Measurements from ENCODE around the gene ASTN2.

The ASTN2 gene

GRCh38 chr9:116688806-116689485 is 725.9 kb downstream of the ASTN2 start:
- no peak for DNase-seq (ENCODE audit: low read depth in 3 of 3, low spot score in 1 of 3)

DNA sequence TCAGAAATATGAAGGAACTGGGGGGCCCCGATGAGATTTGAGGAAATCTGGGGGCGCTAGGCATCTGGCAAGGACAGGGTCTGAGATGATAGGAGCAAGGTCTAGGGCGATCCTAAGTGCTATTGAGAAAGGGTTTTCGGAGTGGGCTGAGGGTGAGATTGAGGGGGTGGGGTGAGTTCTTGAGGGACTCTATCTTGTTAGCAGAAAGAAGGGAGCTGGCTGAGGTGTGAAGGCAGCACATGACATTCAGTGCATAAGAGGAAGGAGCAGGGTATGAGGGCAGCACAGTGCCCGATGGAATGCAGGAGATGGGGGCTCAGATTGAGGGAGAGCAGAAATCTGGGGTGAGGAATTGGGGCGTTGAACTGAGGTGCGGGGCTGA is 727.1 kb downstream of the ASTN2 start:
- no peak for DNase-seq (ENCODE audit: low read depth in 3 of 3, low spot score in 1 of 3)

GRCh38 chr9:116687074-116687753 is 727.6 kb downstream of the ASTN2 start, which contains the start of gene TRIM32:
Gene TRIM32, plus strand, starts transcription at chr9:116687305. Its CDS starts 10,438 bp downstream, at chr9:116697743.
- peak; percentile 79 to 98 (median 86) for DNase-seq (ENCODE audit: low read depth in 3 of 3, low spot score in 1 of 3)

DNA sequence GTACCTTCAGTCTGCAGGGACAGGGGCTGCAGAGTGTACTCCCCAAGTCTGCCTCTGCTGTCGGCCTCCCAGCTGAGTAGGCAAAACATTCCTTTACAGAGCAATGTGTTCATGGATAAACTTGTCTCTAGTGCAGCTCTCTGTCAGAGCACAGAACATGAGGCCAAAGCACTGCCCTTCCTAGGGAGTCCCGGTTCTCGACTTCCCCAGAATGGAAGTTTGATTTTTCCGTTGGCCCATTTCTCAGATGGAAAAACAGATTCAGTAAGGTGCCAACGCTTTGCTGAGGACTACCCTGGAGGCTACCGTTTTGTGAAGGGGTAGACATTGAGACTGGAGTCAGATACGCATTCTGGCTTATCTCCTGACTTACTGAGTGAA is 728.2 kb downstream of the ASTN2 start:
- DNase-seq (ENCODE audit: low read depth in 3 of 3, low spot score in 1 of 3) = no peak

DNA sequence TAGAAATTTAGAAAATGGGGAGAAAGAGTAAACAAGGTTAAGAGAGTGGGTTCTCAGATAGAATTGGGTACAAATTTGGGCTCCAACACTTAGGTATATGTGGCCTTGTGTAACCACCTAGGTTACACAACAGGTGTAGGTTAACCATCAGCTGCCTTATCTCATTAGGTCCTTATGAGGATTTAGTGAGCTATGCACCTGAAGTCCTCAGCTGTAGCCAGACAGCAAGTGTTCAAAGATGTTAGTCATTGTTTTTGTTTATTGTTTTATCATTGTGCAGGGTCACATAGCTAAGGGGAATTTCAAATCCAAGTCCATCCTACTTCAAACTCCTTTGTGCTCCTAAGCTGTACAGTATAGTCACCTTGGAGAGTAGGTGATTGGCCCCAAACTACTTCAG is 728.7 kb downstream of the ASTN2 start:
- no peak for DNase-seq (ENCODE audit: low read depth in 3 of 3, low spot score in 1 of 3)

- no peak for DNase-seq (ENCODE audit: low read depth in 3 of 3, low spot score in 1 of 3)
Observed at GRCh38 chr9:116685166-116685565, 729.7 kb downstream of the ASTN2 start.

DNA sequence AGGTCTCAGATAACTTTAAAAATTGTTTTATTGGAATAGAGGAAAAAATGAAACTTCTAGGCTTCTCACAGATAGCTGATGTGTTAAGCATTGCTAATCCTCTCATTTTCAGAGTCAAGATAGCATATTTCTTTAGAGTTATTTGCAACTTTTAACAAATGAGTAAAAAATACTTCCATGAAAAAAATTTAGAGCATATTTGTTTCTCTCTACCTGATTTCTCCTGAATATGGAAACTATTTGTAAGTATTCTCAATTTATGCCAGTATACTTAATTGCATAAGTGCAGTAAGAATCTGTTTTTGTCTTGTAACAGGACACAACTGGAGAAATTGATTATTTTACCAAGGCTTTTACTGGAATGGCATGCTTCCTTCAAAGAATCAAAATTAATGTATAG is 731.3 kb downstream of the ASTN2 start:
- no peak for DNase-seq (ENCODE audit: low read depth in 3 of 3, low spot score in 1 of 3)

DNA sequence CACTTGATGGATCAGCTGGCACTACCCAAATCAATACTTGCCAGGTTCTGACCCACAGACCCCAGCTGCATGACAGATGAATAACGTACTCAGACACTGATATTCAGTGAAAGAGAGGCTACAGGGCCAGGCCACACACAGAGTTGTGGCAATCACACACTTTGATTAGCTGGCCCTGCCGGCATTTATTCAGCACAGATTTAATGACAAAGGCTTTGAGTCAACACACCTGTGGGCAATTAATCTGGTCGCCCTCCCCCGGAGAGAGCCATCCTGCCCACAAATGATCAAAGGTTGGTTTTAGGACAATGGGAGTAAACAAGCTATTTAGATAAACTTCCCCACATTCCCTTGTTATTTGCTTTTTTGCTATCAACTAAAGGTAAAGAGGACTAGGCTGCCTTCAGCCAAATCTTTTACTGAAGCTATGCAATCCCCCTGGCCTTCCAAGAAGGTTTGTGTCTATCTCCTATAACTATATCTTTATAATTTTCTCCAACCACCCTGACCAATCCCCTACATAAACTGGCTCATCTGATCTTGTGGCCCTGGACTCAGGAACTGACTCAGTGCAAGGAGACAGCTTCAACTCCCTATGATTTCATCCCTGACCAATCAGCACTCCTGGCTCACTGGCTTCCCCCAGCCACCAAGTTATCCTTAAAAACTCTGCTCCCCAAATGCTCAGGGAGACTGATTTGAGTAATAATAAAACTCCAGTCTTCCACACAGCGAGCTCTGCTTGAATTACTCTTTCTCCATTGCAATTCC is 740.5 kb downstream of the ASTN2 start:
- no peak for DNase-seq (ENCODE audit: low read depth in 3 of 3, low spot score in 1 of 3)

DNA sequence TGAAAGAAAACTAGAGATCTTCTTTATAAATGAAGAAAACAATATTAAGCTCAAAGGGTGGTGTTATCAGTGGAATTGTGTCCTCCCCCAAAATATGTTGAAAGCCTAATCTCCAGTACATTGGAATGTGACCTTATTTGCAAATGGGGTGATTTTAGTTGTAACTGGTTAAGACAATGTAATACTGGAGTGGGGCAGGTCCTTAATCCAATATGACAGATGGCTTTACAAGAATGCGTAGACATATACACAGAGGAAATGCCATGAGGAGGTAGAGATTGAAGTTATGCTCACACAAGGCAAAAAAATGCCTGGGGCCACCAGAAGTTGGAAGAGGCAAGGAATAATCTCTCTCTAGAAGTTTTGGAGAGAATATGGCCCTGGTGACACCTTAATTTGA is 741.5 kb downstream of the ASTN2 start:
- no peak for DNase-seq (ENCODE audit: low read depth in 3 of 3, low spot score in 1 of 3)

GRCh38 chr9:116671605-116672004 is 743.3 kb downstream of the ASTN2 start:
- no peak for DNase-seq (ENCODE audit: low read depth in 3 of 3, low spot score in 1 of 3)

DNA sequence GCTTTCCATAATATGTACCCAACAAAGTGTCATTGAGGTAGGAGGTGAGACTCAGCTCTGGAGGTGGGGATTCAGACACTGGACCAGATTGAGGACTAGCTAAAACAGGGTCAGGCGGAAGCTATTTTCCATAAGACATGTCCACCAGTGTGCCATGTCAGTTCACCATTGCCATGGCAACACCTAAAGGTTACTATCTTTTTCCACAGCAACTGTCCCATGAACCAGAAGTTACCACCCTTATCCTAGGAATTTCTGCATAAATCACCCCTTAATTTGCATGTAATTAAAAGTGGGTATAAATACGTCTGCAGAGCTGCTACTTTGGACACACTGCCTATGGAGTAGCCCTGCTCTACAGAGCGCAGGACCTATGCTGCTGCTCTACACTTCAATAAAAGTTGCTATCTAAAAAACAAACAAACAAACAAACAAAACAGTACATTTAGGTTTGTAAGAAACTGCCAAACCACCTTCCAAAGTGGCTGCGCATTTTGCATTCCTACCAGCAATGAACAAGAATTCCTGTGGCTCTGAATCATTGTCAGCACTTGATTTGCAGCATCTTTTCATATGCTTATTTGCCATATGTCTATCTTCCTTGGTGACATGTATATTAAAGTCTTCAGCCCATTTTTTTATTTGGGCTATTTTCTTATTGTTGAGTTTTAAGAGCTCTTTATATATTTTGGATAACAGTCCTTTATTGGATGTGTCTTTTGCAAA is 745.7 kb downstream of the ASTN2 start:
- DNase-seq (ENCODE audit: low read depth in 3 of 3, low spot score in 1 of 3) = no peak

DNA sequence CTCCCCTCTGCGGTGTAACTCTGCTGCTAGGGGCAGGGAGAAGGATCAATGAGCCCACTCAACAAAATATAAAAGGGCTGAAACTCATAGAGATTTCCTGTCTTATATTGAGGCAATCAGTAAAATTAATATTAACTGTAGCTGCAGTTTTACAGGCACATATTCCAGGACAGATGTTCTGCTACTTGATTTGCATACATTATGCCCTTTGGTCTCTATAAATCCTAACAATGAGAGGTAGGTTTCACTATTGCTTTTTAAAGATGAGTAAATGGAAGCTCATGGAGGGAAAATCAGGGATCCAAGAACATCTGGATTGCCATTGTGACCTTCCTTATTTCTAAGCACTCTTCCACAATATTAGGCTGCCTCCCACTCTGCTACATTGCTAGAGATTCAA is 751.3 kb downstream of the ASTN2 start:
- DNase-seq (ENCODE audit: low read depth in 3 of 3, low spot score in 1 of 3) = no peak

DNA sequence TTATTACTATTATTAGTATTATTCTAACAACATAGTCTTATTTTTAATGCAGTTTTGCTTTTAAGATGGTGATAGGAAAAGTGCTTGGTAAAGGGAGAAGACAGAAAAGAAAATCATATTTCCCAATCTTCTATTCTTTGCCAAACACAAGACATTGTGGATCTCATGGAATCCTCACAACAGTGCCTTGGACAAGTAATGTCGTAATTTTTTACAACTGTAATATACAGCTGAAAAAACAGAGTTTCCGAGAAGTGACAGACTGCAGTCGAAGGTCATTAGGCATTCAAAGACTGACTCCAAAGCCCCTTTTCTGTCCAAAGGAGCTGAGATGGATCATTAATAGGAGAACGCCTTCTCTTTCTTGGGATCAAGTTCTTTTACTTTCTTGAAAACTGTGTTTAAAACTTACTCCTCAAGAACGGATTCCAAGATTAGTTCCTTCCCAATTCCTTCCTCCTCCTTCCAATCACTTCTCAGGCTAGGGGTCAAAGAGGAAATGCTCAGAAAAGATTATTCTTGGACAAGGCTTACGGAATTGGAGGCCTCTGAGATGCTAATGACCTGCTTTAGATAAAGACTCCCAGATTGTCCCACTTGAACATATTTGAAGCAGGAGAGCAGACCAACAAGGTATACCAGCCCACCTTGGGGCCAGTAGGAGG is 752.1 kb downstream of the ASTN2 start:
- DNase-seq (ENCODE audit: low read depth in 3 of 3, low spot score in 1 of 3) = no peak

- no peak for DNase-seq (ENCODE audit: low read depth in 3 of 3, low spot score in 1 of 3)
Observed at GRCh38 chr9:116661037-116661954, 753.6 kb downstream of the ASTN2 start.

DNA sequence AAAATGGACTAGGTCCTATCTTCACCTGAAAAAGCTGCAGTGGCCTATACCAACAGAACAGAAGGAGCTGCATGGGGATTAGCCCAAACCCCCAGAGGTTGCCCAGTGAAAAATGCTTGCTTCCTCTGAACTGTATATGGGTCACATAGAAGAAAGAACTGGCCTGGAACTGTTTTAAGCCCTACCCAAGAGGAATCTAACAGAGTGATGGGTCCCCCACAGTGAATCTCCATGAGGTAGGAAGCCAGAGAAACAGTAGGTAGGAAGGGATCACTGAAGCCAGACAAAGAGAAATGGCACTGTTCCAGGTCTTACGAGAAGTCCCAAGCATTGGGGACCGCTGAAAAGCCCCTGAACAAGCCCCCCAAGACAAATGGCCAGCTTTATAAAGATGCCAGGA is 756.6 kb downstream of the ASTN2 start:
- DNase-seq (ENCODE audit: low read depth in 3 of 3, low spot score in 1 of 3) = no peak

- no peak for DNase-seq (ENCODE audit: low read depth in 3 of 3, low spot score in 1 of 3)
Observed at GRCh38 chr9:116656977-116657376, 757.9 kb downstream of the ASTN2 start.

- no peak for DNase-seq (ENCODE audit: low read depth in 3 of 3, low spot score in 1 of 3)
Observed at GRCh38 chr9:116656501-116656971, 758.3 kb downstream of the ASTN2 start.

DNA sequence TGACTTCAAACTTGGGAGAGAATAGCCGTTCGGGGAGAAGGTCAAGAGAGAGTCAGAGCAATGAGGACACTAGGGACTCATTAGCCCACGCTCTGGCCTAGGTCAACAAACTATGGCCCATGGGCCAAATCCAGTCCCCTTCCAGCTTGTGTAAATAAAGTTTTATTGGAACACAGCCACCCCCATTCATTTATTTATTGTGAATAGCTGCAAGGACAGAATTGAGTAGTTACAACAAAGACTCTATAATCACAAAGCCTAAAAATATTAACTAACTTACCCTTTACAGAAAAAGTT is 760.9 kb downstream of the ASTN2 start:
- no peak for DNase-seq (ENCODE audit: low read depth in 3 of 3, low spot score in 1 of 3)

GRCh38 chr9:116653348-116654058 is 761.4 kb downstream of the ASTN2 start:
- no peak for DNase-seq (ENCODE audit: low read depth in 3 of 3, low spot score in 1 of 3)

DNA sequence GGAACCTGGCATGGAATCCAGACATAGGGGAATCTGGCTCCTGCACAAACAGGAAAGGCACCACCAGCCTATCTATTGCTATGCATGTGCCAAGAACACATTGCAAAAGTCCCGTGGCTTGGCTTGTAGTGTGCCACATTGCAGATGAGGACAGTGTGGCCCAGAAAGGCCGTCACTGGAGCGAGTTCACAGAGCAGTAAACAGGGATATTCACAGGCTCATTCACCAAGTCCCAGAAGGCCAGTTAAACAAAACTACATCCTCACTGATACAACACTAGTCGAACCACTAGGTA is 767.4 kb downstream of the ASTN2 start:
- no peak for DNase-seq (ENCODE audit: low read depth in 3 of 3, low spot score in 1 of 3)
